NCI-H748 treated with DMSO at 0.1 percent for 48 hours (cell line): ENCODE results near the gene RNF17.
"Not testable (repeated sequence)": the region's sequence is repeated elsewhere in the genome, so short reads cannot be mapped to it uniquely, and the experiment has no call there.

ENCODE experiments used
- DNase-seq: peaks from one replicate; lab custom pipeline; 2025; lab: John Stamatoyannopoulos, UW

RNF17 gene

DNA sequence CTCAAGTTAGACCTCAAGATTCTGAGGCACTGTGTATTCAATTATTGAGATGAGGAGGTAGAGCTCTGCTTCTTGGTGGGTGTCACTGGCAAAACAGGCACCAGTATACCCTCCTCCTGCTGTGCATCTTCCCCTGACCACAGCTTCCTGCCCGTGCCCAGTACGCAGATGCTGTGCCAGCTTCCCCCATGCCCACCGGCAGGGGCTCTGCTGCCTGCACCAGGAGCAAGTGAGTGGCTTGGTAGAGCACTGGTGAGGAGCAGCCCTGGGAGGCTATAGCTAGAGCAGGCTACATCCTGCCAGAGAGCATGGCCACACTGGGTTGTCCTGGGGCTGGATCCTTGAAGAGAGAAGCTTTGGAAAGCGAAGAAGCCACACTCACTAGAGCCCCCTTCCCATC lies 21.0 kb upstream of the RNF17 start:
- no peak for DNase-seq

DNA sequence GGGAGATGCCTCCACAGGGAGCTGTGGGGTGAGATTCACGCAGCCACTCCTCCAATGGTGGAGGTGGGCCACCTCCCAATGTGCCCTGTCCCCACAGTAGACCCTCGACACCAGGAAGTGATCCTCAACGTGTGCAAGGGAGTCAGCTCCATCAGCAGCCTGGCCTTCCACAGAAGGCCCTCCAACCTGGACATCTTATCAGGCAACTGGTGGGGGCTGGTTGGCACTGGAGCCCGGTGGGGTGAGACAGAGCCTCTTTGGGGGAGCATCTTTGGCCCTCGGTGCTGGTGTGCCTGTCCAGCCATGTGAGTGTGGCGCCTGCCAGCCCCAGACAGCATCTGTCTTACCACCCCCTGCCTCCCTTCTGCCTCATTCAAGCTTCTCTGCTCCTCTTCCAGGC lies 19.7 kb upstream of the RNF17 start:
- no peak for DNase-seq

- no peak for DNase-seq
These were observed 18.5 kb upstream of the RNF17 start for GRCh38 chr13:24745516-24745860.

DNA sequence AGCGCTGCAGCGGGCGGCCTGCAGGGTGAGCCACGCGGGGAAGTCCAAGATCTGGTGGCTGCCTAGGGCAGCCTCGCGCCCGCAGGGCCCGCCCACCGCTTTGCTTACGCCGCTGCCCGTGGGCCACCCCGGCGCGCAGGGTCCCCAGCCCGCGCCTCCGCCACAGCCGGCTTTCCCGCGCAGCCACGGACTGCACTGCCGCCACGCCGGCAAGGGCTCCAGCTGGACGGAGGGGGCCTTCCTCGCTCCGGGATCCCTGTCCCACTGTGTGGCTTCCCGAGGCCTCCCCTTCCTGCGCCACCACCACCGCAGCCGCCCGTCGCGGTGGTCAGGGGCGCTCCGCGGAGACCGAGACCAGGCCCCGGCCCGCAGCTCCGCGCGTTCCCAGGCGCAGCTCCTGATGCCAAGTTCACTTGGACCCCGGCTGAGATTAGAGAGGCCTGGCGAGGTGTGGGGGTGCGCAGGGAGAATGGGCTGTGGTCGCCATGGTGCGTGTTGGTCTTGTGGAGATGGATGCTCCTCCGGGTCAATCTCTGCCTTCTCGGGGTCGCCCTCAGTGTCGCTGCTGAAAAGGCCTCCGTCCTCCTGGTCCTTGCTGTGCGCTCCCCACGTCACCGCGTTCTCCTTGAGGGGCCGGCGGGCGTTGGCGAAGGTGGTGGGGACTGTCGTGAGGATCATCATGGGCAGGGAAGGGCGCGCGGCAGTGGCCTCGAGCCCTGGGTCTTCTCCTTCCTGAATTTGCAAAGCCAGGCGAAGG lies 17.9 kb upstream of the RNF17 start:
- no peak for DNase-seq

GRCh38 chr13:24746618-24747247 lies 17.2 kb upstream of the RNF17 start:
- no peak for DNase-seq

DNA sequence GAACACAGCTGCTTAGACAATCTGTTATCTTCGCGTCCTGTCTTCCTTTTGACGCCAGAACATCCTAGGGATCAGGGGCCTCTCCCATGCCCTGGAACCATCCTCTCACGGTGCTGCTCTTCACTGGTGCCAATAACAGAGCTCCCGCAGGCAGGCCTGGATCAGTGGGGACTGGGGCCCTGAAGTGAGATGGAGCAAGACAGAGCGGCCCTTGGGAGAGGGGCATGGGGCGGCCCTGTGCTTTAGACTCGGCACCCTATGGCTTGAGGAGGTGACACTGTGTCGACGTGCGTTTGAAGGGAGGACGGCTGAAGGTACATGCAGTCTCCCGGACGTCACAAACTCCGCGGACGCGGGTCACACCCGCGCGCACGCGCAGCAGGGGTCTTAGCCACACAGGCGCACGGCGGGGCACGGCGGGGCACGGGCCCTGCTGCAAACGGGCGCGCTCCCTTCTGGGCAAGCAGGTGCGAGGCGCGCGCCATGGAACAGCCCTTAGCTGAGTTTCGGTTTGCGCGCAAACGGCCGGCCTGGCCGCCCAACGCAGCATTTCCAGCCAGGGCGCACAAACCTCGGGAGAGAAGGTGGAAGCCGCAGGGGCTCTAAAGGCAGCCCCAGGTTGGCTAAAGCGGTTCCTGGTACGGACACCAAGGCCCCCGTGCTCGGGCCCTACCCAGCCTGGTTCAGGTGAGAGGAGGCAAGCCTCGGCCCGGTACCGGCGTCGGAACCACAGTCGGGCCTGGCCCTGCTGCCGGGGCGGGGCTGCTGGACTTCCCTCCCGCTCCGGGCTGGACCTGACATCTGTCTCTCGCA lies 16.5 kb upstream of the RNF17 start:
- peak; percentile 36 for DNase-seq

DNA sequence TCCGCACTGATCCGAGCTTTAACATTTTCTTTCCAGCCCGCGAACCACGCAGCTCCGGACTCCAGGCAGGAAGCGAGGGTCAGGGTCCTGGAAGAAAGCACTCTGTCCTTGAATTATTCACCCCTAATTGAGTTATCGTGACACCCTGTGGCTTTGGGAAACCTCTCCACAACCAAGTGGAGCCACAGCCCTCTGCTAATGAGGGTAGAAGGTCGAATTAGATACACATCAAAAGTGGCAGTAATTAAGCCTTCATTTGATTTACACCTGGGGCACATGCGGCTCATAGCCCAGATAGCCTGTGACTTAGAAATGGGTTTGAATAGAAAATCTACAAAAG lies 15.9 kb upstream of the RNF17 start:
- peak; percentile 57 for DNase-seq

DNA sequence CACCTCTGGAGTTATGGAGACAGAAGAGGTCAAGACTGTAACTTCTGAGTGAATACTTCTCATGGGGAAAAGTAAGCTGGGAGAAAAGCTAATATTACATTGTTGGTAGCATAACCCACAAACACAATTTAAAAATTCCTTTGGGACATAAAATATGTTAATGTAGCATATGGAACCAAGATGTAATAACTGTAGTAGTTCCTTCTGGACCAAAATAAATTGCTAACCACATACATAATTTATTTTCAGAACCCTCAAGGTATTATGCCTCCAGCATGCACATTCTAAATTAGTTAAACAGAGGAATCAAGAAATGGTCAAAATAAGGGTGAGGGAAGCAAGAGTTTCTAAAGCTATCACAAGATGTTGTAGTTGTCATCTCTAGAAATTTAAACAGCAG lies 4.8 kb upstream of the RNF17 start:
- no peak for DNase-seq

DNA sequence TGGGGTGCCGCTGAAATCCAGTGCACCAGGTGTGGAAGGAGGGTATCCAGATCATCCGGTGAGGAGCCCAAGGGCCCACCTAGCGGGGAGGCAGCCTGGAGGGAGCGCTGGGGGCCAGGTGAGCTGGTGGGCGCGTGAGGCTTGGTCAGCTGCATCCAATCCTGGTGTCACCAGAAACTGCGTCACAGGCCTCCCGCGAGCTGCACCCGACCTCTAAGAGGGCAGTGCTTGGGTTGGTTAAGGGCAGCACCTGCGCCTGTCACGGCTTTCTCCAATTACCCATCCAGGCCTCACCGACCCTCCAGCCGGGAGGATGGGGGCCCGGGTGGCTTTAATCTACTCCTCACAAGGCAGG lies 284 bp downstream of the RNF17 start:
- DNase-seq = no peak

GRCh38 chr13:24777171-24777570 lies 13.2 kb downstream of the RNF17 start:
- DNase-seq = no peak

- no peak for DNase-seq
These were observed 20.4 kb downstream of the RNF17 start for GRCh38 chr13:24784319-24784718.

DNA sequence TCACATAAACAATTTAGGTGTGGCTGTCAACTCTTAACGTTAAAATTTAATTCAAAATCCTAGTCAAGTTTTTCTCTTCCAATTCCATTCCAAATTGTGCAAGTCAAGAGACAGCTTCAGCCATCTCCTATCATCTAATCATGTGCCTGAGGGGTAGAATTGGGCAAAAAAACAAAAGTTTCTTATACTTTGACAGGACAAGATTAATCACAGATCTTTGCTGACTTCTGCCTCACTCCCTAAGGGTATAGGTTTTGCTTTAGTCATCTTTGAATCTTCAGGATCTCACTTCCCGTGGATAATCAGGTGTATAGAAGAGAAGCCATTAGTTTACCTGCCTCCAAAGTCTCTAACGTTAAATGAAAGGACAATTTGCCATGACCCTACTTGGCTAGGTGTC lies 24.6 kb downstream of the RNF17 start:
- no peak for DNase-seq

DNA sequence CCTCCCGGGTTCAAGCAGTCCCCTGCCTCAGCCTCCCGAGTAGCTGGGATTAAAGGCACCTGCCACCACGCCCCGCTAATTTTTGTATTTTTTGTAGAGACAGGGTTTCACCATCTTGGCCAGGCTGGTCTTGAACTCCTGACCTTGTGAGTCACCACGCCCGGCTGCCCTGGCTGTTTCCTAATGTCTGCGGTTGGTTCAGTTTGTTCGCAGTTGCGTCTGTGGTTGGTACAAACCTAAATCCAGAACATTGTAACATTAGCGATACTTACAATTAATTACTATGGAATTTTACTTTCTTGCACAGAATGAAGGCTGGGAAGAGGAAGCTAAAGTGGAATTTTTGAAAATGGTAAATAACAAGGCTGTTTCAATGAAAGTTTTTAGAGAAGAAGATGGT lies 38.1 kb downstream of the RNF17 start:
- no peak for DNase-seq

- DNase-seq = no peak
These were observed 57.2 kb downstream of the RNF17 start for GRCh38 chr13:24821207-24821606.

DNA sequence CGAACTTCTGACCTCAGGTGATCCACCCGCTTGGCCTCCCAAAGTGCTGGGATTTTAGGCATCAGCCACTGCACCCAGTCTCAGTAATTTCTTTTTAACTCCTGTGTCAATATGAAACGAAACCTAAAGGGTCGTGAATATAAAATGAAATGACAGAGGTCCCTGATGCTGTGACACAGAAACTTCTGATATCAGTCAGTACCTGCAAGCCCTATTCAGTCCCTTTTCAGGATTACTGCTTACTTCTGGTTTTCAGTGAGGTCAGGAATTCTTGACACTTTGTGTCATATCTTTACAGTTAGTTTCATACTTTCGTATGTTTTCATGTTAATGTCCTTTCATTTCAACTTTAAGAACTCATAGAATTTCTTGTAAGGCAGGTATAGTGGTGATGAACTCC lies 58.7 kb downstream of the RNF17 start:
- DNase-seq = no peak

GRCh38 chr13:24823122-24823710 lies 59.2 kb downstream of the RNF17 start:
- not testable (repeated sequence) for DNase-seq

GRCh38 chr13:24827799-24828198 lies 63.8 kb downstream of the RNF17 start:
- DNase-seq = no peak

GRCh38 chr13:24834902-24835510 lies 71.0 kb downstream of the RNF17 start:
- peak; percentile 95 for DNase-seq

DNA sequence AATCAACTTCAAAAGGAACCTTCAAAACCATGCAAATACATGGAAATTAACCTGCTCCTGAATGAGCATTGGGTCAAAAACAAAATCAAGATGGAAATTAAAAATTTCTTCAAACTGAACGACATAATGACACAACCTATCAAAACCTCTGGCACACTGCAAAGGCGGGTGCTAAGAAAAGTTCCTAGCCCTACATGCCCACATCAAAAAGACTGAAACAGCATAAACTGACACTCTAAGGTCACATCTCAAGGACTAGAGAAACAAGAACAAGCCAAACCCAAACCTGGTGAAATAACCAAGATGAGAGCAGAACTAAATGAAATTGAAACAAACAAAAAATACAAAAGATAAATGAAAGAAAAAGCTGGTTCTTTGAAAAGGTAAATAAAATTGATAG lies 73.6 kb downstream of the RNF17 start:
- DNase-seq = not testable (repeated sequence)

- DNase-seq = no peak
These were observed 78.7 kb downstream of the RNF17 start for GRCh38 chr13:24842549-24843274.

DNA sequence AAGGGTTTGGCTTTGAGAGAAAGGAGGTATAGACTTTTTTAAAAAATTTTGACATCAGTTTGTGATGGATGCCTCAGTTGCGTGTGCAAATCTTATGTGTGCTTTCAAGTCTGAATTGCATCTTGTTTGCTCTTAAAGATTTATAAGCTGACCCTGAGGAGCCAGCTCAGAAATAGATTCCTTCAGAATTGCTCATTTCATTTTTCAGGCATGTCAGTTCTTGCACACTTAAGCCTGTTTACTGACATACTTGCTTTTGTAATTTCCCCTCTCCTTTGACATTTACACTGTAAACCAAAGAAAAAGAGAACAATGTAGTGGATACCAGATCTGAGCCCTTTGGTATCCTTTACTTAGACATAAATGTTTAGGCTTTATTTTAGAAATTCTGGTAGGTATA lies 87.6 kb downstream of the RNF17 start:
- DNase-seq = no peak

DNA sequence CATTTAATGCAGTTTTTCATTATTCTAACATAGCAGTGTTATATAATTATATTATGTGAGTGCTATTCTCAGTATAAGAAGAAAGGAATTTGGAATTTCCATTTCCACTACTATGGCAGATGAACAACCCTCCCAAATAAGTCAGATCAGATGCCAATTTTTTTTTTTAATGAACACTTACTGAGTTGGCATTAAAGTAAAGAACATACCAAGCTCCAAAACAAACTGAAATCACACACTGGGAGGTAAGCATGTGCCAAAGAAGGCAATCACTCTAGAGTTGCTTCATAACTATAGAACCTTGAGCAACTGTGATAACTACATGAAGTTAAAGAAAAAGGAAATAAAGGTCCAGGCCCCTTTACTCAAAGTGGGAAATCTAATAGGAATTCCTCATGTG lies 90.3 kb downstream of the RNF17 start:
- no peak for DNase-seq
